NCI-H748 (cell line): ENCODE data around the gene FILIP1L.

Experiments used
- DNase-seq: peaks from one replicate; lab custom pipeline; 2025; ENCODE audit not compliant: unreplicated experiment; lab: John Stamatoyannopoulos, UW

FILIP1L gene

GRCh38 chr3:100114413-100115030 is at the start of gene FILIP1L:
Gene FILIP1L (minus strand): TSS chr3:100114501.
- DNase-seq = no peak

GRCh38 chr3:100163787-100164186 is 49.5 kb upstream of the FILIP1L start:
- no peak for DNase-seq

GRCh38 chr3:100160521-100160920 is 46.2 kb upstream of the FILIP1L start:
- DNase-seq = no peak

- no peak for DNase-seq
These were observed 45.2 kb upstream of the FILIP1L start for GRCh38 chr3:100159331-100160153.

- DNase-seq = no peak
These were observed 44.6 kb upstream of the FILIP1L start for GRCh38 chr3:100158918-100159330.

GRCh38 chr3:100157685-100158084 is 43.4 kb upstream of the FILIP1L start:
- no peak for DNase-seq

GRCh38 chr3:100155590-100155989 is 41.3 kb upstream of the FILIP1L start:
- no peak for DNase-seq

GRCh38 chr3:100155128-100155527 is 40.8 kb upstream of the FILIP1L start:
- DNase-seq = no peak

GRCh38 chr3:100154171-100154570 is 39.9 kb upstream of the FILIP1L start:
- no peak for DNase-seq

GRCh38 chr3:100151024-100151707 is 36.9 kb upstream of the FILIP1L start:
- DNase-seq = no peak

GRCh38 chr3:100150473-100150872 is 36.2 kb upstream of the FILIP1L start:
- no peak for DNase-seq

GRCh38 chr3:100149713-100150415 is 35.6 kb upstream of the FILIP1L start:
- DNase-seq = no peak

- peak; percentile 48 for DNase-seq
These were observed 34.8 kb upstream of the FILIP1L start for GRCh38 chr3:100149130-100149529.

- no peak for DNase-seq
These were observed 30.1 kb upstream of the FILIP1L start for GRCh38 chr3:100144255-100144866.

GRCh38 chr3:100141586-100141985 is 27.3 kb upstream of the FILIP1L start:
- DNase-seq = no peak

- no peak for DNase-seq
These were observed 26.7 kb upstream of the FILIP1L start for GRCh38 chr3:100140976-100141375.

GRCh38 chr3:100136921-100137320 is 22.6 kb upstream of the FILIP1L start:
- DNase-seq = no peak

- no peak for DNase-seq
These were observed 16.9 kb upstream of the FILIP1L start for GRCh38 chr3:100131241-100131640.

GRCh38 chr3:100129941-100130340 is 15.6 kb upstream of the FILIP1L start:
- no peak for DNase-seq

GRCh38 chr3:100128565-100128964 is 14.3 kb upstream of the FILIP1L start:
- DNase-seq = no peak

- DNase-seq = no peak
These were observed 13.5 kb upstream of the FILIP1L start for GRCh38 chr3:100127792-100128191.
